ENCODE measurements around the gene MYBPC3.
"Not testable (repeated sequence)": the region's sequence is repeated elsewhere in the genome, so short reads cannot be mapped to it uniquely, and the experiment has no call there.

The MYBPC3 gene

DNA sequence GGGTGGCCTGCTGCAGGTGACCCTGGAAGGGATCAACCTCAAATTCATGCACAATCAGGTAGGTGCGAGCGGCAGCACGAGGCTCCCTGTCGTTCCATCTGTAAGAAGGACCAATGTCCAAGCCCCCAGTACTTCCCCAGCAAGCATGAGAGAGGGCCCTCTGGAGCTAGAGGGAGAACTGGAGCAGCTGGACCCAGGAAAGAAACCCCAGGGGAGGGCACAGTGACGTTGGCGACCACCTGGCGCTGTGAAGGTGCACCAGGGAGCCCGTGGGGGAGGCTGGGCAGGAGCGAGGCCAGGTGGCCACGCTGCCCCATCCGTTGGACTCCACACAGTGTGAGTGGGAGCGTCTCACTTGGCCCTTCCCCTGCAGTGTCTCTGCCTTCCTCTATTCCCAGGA is 28.0 kb downstream of the MYBPC3 start:
- no peak for DNase-seq (ENCODE audit: low read depth, low spot score)

DNA sequence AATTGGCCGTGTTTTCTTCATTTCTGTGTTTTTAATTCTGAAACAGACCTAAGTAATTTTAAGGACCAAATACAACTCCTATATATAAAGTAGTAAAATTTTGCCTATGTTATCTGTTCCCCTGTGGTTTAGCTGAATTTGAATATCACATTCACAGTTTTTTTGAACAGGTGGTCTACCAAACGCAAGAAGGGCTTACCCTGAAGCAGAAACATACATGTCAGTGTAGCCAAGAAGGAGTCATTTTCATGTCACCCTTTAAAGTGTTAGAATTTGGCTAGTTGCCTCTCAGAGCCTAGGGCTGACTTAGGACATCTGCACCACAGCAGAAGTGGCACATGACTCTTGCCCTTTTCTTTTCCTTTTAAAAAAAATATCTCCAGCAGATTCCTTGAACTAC is 34.3 kb downstream of the MYBPC3 start:
- DNase-seq (ENCODE audit: low read depth, low spot score) = no peak

DNA sequence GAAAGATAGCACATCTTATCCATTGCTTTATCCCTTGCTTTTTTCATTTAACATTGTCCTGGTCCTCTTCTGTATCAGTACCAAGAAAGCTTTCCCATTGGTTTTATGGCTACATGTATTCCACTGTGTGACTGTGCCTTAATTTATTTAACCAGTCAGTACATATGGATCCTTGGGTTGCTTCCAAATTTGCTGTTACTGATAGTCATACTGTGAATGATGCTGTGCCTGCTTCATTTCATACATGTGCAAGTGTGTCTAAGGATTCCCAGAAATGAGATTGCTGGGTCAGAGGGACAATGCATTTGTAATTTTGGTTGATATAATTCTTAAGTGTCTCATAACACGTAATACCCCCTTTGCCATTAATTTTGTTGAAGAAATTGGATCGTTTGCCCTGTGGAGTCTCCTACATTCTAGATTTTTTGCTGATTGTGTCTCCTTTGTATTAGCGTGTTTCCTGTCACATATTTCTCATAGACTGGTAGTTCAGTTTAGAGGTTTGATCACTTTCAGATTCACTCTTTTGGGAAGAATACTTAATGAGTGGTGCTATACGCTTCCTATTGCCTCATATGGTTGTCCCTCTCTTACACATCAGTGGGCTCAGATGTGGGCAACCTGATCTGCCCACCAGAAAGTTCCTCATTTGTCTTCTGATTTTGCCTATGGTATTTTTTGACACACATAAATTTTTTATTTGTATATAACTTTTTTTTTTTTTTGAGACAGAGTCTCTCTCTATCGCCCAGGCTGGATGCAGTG is 35.3 kb downstream of the MYBPC3 start:
- DNase-seq (ENCODE audit: low read depth, low spot score) = no peak

DNA sequence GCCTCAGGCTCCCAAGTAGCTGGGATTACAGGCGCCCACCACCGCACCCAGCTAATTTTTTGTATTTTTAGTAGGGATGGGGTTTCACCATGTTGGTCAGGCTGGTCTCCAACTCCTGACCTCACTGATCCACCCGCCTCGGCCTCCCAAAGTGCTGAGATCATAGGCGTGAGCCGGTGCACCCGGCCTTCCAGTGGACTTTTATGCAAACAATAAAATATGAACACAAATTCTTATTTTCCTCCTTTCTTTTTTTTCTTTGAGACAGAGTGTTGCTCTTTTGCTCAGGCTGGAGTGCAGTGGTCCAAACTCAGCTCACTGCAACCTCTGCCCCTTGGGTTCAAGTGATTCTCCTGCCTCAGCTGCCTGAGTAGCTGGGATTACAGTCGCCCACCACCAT is 36.0 kb downstream of the MYBPC3 start:
- not testable (repeated sequence) for DNase-seq (ENCODE audit: low read depth, low spot score)

DNA sequence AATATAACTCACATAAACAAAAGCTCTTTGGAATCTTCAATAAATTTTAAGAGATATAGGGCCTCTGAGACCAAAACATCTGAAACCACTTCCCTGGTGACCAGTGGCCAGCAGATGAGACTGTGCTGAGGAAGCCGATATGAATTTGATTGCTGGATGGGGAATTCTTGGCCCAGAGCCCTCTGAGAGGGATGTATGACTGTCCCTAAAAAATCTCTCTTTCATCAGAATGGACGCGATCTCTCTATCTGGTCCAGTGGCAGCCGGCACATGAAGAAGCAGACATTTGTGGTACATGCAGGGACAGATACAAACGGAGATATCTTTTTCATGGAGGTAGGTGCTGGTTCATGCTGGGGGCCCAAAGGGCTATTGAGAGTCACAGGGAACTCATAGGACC is 37.5 kb downstream of the MYBPC3 start:
- DNase-seq (ENCODE audit: low read depth, low spot score) = no peak

DNA sequence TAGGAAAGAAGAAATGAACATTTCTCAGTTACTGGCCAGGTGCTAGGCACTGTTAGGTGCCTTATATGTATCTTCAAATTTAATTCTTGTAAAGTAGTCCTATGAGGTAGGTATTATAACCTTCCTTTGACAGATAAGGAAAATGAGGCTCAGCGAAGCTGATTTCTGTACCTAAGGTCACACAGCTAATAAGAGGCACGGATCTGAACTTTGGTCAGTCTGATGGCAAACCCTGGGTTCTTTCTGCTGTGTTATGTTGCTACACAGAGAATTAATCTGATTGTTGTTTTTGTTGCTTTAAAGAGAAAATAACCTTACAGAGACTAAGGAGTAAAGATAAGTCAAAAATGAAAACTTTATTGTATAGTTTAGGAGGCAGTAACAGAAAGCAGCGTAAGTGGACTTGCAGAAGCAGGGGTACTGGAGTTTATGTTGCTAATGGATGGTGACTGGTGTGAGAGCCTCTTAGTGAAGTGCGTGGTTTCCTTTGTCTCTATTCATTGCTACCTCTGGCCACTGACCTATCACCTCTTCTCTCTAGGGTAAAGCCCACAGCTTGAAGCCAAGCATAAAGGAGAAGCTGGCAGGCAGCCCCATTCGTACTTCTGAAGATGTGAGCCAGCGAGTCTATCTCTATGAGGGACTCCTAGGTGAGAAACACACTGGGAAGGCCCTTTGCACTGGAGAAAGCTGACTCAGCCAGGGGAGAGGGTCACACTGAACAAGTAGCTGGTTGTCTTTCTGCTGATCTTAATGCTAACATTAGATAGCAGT is 44.3 kb downstream of the MYBPC3 start:
- no peak for DNase-seq (ENCODE audit: low read depth, low spot score)

DNA sequence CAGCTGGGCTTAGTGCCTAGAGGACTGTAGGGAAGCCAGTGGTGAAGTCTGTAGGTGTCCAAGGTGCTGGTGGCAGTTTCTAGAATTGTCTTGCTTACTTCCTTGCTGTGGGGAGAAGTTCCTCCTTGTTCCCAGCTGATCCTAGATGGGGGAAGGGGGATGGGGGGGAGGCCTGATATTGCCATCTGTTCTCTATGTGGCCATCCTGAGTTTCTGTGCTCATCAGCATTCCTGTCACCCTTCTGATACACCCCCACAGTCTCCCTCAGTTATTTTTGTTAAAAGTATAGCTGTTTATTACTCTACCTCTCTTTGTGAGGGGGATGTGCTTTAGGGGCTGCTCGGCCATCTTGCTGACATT is 46.0 kb downstream of the MYBPC3 start:
- no peak for DNase-seq (ENCODE audit: low read depth, low spot score)

DNA sequence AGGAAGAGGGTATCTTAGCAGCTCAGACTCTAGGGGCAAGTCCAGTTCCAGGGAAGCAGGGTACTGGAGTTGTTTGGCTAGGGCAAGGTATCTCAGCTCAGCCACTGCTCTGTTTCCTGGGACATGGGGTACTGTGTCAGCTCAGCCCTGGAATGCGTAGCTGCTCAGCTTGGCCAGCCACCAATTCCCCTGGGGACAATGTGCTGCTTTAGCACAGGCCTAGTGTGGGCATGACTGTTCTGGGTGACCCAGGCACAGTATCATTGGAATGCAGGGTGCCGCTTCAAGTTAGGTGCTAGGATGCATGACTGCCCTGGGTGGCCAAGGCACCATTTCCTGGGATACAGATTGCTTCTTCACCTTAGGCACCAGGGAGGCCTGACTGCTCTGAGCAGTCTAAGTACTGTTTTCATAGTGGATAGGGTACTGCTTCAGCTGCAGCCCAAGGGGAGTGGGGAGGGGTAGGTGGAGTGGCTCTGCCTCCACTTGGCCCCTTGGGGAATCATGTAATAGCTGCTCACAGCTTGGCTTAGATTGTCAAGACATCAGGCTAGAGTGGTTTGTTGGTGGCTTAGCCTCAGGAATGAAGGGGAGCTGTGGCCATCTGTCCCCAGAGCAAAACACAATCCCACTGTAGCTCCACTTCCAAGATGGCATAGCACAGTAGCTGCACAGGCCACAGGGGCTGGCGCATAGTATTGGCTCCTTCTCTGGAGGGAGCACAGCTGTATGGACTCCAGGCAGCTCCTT is 46.6 kb downstream of the MYBPC3 start:
- DNase-seq (ENCODE audit: low read depth, low spot score) = no peak

DNA sequence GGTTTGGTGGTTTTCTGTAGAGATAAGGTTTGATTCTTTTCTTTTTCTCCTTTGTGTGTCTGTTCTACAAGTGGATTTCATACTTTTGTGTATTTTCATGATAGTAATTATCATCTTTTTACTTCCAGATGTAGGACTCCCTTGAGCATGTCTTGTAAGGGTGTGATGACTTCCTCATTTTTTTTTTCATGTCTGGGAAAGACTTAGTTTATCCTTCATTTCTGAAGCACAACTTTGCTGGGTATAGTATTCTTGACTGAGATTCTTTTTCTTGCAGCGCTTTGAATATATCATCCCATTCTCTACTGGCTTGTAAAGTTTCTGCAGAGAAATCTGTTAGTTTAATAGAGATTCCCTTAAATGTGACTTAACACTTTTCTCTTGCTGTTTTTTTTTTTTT is 49.6 kb downstream of the MYBPC3 start:
- DNase-seq (ENCODE audit: low read depth, low spot score) = no peak

DNA sequence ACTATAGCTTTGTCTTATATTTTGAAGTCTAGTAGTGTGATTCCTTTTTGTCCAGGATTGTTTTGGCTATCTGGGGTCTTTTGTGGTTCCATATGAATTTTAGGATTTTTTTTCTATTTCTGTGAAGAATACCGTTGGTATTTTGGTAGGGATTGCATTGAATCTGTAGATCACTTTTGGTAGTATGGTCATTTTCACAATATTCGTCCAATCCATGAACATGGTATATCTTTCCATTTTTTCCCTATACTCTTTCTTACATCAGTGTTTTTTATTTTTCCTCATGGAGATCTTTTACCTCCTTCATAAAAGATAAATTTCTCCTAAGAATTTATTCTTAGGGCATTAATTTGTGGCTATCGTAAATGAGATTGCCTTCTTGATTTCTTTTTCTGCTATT is 53.4 kb downstream of the MYBPC3 start:
- no peak for DNase-seq (ENCODE audit: low read depth, low spot score)

DNA sequence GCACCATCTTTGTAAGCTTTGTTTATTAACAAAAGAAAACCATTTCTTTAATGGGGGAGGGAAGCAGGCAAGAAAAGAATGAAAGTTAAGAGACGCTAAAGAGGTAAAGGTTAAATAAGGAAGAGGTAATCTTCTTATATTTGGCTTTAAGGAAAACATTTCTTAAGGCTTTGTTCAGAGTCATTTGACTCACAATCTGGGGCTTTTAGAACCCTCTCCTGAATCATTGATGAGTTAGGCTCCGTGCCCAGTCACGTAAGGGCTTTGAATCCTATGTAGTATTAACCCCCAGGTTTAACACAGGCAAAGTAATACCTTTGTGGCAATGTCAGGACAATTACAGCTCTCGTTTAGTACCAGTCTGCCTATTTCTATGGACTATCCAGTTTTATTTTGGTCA is 56.5 kb downstream of the MYBPC3 start:
- no peak for DNase-seq (ENCODE audit: low read depth, low spot score)

DNA sequence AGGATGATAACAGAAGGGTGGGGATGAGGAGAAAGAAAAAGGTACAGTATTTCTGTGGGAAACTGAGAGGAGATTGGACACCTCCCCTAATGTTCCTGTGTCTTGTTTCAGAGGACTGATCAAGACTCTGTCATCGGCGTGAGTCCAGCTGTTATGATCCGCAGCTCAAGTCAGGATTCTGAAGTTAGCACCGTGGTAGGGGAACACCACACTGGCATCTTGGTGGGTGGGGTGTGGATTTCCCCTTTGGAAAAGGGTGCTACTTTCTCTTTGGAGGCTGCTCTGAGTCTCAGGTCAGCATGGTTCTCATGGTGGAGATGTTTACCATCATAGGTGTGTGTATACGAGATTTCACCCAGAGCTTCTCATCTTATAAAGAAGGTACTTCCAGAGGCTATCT is 57.1 kb downstream of the MYBPC3 start:
- no peak for DNase-seq (ENCODE audit: low read depth, low spot score)

DNA sequence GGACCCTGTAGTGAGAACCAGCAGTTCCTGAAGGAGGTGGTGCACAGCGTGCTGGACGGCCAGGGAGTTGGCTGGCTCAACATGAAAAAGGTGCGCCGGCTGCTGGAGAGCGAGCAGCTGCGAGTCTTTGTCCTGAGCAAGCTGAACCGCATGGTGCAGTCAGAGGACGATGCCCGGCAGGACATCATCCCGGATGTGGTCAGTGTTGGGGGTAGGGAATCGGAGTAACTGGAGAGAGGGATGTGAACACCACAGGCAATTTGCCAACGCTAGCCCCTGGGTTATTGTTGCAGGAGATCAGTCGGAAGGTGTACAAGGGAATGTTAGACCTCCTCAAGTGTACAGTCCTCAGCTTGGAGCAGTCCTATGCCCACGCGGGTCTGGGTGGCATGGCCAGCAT is 62.6 kb downstream of the MYBPC3 start:
- DNase-seq (ENCODE audit: low read depth, low spot score) = no peak

DNA sequence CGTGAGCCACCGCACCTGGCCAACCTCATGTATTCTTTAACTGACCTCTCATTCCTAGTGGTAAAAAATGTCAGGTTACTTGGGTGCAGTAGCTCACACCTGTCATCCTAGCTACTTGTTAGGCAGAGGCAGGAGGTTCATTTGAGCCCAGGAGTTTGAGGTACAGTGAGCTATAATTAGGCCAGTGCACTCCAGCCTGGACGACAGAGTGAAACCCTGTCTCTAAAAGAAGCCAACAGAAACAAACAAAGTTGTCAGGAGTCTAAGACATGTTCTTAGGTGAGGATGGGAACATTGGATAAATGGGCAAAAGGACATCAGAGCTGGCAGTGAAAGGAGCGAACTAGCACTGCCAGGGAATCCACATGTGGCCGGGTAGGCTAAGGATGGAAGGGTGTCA is 64.4 kb downstream of the MYBPC3 start:
- DNase-seq (ENCODE audit: low read depth, low spot score) = no peak

DNA sequence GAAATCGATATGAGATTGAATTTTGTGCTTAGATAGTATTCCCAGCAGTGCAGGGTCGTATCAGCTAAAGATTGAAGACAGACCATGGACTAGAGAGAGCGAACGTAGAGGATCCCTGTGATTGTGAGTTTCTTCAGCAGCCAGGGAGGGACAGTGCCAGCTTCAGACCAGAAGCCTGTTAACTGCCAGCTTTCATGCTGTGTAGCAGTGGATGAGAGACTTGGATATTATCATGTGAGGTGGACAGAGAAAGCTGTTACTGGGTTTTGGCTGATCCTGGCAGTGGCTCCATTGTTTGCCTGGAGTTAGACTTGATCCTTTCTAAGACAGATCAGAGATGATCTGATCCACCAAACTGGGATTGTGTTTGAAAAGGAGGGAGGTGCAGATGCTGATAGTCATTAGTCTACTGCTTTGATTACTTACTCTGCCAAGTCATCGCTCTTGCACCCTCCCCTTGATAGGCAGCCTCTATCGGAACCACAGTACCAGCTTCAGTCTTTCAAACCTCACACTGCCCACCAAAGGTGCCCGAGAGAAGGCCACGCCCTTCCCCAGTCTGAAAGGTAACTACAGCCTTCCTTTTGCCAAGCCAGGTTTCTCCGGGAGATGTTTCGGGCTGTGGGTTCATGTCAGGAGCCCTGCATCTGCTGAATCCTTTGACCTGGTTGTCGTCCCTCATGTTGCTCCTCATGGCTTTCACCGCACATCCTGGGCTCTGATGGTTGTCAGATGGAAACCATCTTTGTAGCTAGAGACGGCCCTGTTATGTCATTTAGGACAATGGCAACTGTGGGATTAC is 66.3 kb downstream of the MYBPC3 start:
- DNase-seq (ENCODE audit: low read depth, low spot score) = no peak

DNA sequence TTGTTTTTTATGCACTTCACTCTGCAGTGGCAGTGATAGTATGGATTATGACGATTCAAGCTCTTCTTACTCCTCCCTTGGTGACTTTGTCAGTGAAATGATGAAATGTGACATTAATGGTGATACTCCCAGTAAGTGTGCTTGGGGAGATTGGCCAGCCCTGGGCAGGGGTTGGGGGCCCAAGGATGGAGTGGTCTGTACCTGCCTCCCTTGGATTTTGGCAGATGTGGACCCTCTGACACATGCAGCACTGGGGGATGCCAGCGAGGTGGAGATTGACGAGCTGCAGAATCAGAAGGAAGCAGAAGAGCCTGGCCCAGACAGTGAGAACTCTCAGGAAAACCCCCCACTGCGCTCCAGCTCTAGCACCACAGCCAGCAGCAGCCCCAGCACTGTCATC is 68.4 kb downstream of the MYBPC3 start:
- DNase-seq (ENCODE audit: low read depth, low spot score) = no peak

DNA sequence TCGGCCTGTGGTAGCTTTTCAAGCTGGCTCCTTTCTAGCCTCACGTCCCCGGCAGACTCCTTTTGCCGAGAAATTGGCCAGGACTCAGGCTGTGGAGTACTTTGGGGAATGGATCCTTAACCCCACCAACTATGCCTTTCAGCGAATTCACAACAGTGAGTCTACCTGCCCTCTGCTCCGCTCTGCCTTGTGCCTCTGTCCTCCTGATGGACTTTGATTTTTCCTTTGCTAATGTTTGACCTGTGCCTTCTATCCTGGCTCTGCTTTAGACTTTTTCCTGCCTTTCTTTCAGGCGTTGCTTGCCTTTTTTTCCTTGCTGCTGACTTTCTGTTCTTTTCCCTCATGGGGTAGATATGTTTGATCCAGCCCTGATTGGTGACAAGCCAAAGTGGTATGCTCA is 70.0 kb downstream of the MYBPC3 start:
- no peak for DNase-seq (ENCODE audit: low read depth, low spot score)
